Ishikawa (cell line): Measurements from ENCODE around the gene DEGS1.

Experiments
- EP300 ChIP-seq: IDR thresholded peaks from 2 replicates; pipeline ENCODE4 v1.6.1; 2012; ENCODE audit warnings: borderline replicate concordance
- RAD21 ChIP-seq: IDR thresholded peaks from 2 replicates; pipeline ENCODE4 v1.6.1; 2012; ENCODE audit warnings: low read depth
- REST ChIP-seq: IDR thresholded peaks from 2 replicates; pipeline ENCODE4 v1.6.1; 2012; ENCODE audit warnings: low read depth, mild to moderate bottlenecking

- no peak for TF ChIP-seq RAD21
- TF ChIP-seq REST, result no peak
- TF ChIP-seq EP300, result no peak
Measured at GRCh38 chr1:224151117-224151516, 31.9 kb upstream of the DEGS1 start.
